Liver (tissue), 9 donors: Measurements from ENCODE around the gene IL1RAPL1. TPM values are rescaled to one million over a fixed set of nuclear protein-coding genes. Genes with fewer than 3 reads are reported as not detected.

ENCODE experiments used
- DNase-seq: peaks from one replicate; pipeline ENCODE4 v3.0.0-alpha.2; 2017; ENCODE audit warnings: low spot score
- H3K27ac ChIP-seq, 2 donors: one replicate each; pipeline ENCODE4 v1.7.0; 2013; ENCODE audit warnings: inconsistent platforms in 2 of 2, low read length in 2 of 2, control low read depth in 1 of 2, low read depth in 1 of 2, mild to moderate bottlenecking in 1 of 2
- H3K27me3 ChIP-seq, 4 donors: one replicate each; pipeline versions ENCODE4 v1.6.1 to v1.7.0; 2013; ENCODE audit warnings: low read length in 3 of 4, inconsistent platforms in 1 of 4, mild to moderate bottlenecking in 1 of 4, moderate library complexity in 1 of 4; ENCODE audit not compliant: control insufficient read depth in 4 of 4, insufficient read depth in 4 of 4
- H3K36me3 ChIP-seq, 4 donors: one replicate each; pipeline versions ENCODE4 v1.6.1 to v1.7.0; 2013; ENCODE audit warnings: low read length in 3 of 4, mild to moderate bottlenecking in 3 of 4, low read depth in 1 of 4, moderate library complexity in 1 of 4; ENCODE audit not compliant: control insufficient read depth in 4 of 4, insufficient read depth in 3 of 4
- H3K4me1 ChIP-seq, 4 donors: one replicate each; pipeline versions ENCODE4 v1.6.1 to v1.7.0; 2013; ENCODE audit warnings: low read length in 3 of 4, mild to moderate bottlenecking in 3 of 4, moderate library complexity in 1 of 4; ENCODE audit not compliant: control insufficient read depth in 4 of 4, insufficient read depth in 4 of 4
- H3K4me3 ChIP-seq, 3 donors: one replicate each; pipeline versions ENCODE4 v1.6.1 to v1.7.0; 2013; ENCODE audit warnings: low read length in 3 of 3, control low read depth in 1 of 3, low read depth in 1 of 3, mild to moderate bottlenecking in 1 of 3
- H3K9ac ChIP-seq, 2 donors: one replicate each; pipeline ENCODE4 v1.7.0; 2013; ENCODE audit warnings: low read length in 2 of 2, mild to moderate bottlenecking in 2 of 2, moderate library complexity in 2 of 2, control low read depth in 1 of 2, low read depth in 1 of 2
- H3K9me3 ChIP-seq, 4 donors: one replicate each; pipeline versions ENCODE4 v1.6.1 to v1.7.0; 2013; ENCODE audit warnings: low read length in 3 of 4; ENCODE audit not compliant: control insufficient read depth in 4 of 4
- ATF3 ChIP-seq: IDR thresholded peaks from 2 replicates; pipeline ENCODE4 v1.6.1; 2016; ENCODE audit warnings: antibody characterized with exemption
- EGR1 ChIP-seq, 2 donors: IDR thresholded peaks; 2 replicates each; pipeline ENCODE4 v1.6.1; 2016 to 2018; ENCODE audit warnings: antibody characterized with exemption in 2 of 2, low read depth in 2 of 2
- FOXA1 ChIP-seq: IDR thresholded peaks from 2 replicates; pipeline ENCODE4 v1.6.1; 2016; ENCODE audit warnings: antibody characterized with exemption
- FOXA2 ChIP-seq: IDR thresholded peaks from 2 replicates; pipeline ENCODE4 v1.6.1; 2016; ENCODE audit warnings: antibody characterized with exemption
- GABPA ChIP-seq, 2 donors: IDR thresholded peaks in 1 of 2; conservative IDR thresholded peaks in 1 of 2; 2 replicates each; pipeline ENCODE4 v1.6.1; 2016; ENCODE audit warnings: antibody characterized with exemption in 2 of 2, mild to moderate bottlenecking in 1 of 2, moderate library complexity in 1 of 2
- HNF4A ChIP-seq, 2 donors: conservative IDR thresholded peaks; 2 replicates each; pipeline ENCODE4 v1.6.1; 2016; ENCODE audit warnings: antibody characterized with exemption in 2 of 2, mild to moderate bottlenecking in 2 of 2
- HNF4G ChIP-seq: IDR thresholded peaks from 2 replicates; pipeline ENCODE4 v1.6.1; 2016; ENCODE audit warnings: antibody characterized with exemption
- JUND ChIP-seq, 2 donors: IDR thresholded peaks; 2 replicates each; pipeline ENCODE4 v1.6.1; 2016; ENCODE audit warnings: antibody characterized with exemption in 2 of 2
- NR2F2 ChIP-seq: IDR thresholded peaks from 2 replicates; pipeline ENCODE4 v1.6.1; 2016; ENCODE audit warnings: antibody characterized with exemption
- RAD21 ChIP-seq, 2 donors: IDR thresholded peaks; 2 replicates each; pipeline ENCODE4 v1.6.1; 2016; ENCODE audit warnings: antibody characterized with exemption in 2 of 2, mild to moderate bottlenecking in 2 of 2
- RXRA ChIP-seq, 2 donors: IDR thresholded peaks; 2 replicates each; pipeline ENCODE4 v1.6.1; 2017 to 2018; ENCODE audit warnings: antibody characterized with exemption in 2 of 2, mild to moderate bottlenecking in 1 of 2
- SP1 ChIP-seq: IDR thresholded peaks from 2 replicates; pipeline ENCODE4 v1.6.1; 2018; ENCODE audit warnings: antibody characterized with exemption, mild to moderate bottlenecking
- TAF1 ChIP-seq: conservative IDR thresholded peaks from 2 replicates; pipeline ENCODE4 v1.6.1; 2016; ENCODE audit warnings: antibody characterized with exemption, mild to moderate bottlenecking
- YY1 ChIP-seq: IDR thresholded peaks from 2 replicates; pipeline ENCODE4 v1.6.1; 2016; ENCODE audit warnings: antibody characterized with exemption, mild to moderate bottlenecking
- polyA plus RNA-seq, 2 donors: library from polyadenylated mRNA; stranded (reverse) in 1 of 2; unstranded in 1 of 2; fragments of 200-250 nt in 1 of 2; fragments of >200 nt in 1 of 2; fragmentation: Nextera tagmentation in 1 of 2; extraction: Ambion mirVana in 1 of 2; gene quantifications; one replicate each; pipeline versions ENCODE4 v1.2.1 to v1.2.3, GENCODE V29; 2013 to 2015
- total RNA-seq, 2 donors: library from RNA; depleted of rRNA; stranded (reverse); fragments of >200 nt; gene quantifications; one replicate each; pipeline ENCODE4 v1.2.3, GENCODE V29; 2014
- TF ChIP-seq, protein P1 (sequence below): fragments of 150-350 bp; IDR thresholded peaks from 2 replicates; pipeline ENCODE4 v1.5.1; 2017; ENCODE audit warnings: improper control_type of control experiment, low read depth, low read length; ENCODE audit not compliant: missing input control
- TF ChIP-seq, protein P2 (sequence below): IDR thresholded peaks from 2 replicates; pipeline ENCODE4 v1.6.1; 2016; ENCODE audit warnings: antibody characterized with exemption
- TF ChIP-seq, protein P3 (sequence below): IDR thresholded peaks from 2 replicates; pipeline ENCODE4 v1.6.1; 2016; ENCODE audit warnings: antibody characterized with exemption, mild to moderate bottlenecking
- TF ChIP-seq, protein P4 (sequence below): IDR thresholded peaks from 2 replicates; pipeline ENCODE4 v1.6.1; 2016; ENCODE audit warnings: antibody characterized with exemption
- donor health status: healthy.
- donor health status: healthy.
- donor health status: healthy.
- donor health status: healthy.
- donor health status: healthy.

The IL1RAPL1 gene
- total and polyA plus RNA-seq, 4 donors = 0.08 to 0.33 TPM; not detected in 2

DNA sequence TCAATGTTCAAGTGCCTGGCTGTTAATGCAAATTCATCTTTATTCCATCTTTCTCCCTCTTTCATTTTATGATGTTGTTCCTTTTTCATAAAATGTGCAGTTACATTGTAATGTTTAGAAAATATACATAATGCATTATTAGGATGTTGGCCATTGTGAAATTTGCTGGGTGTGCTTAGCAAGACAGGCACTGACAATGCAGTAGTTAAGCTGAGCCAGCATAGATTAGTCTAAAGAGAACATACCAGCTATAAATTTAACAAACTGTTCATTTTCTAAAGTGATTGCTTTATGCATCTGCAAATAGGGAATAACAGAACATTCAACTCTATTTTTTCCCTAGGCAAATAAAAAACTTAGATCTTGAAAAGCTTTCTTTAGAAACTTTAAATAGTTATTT lies 436.0 kb downstream of the IL1RAPL1 start:
- H3K4me1 ChIP-seq = no peaks in the 10 kb centered on the region
- H3K4me3 ChIP-seq = no peak overlapping the region
- DNase-seq = no peak
- no peaks in the 10 kb centered on the region for H3K36me3 ChIP-seq
- no peak overlapping the region for H3K27ac ChIP-seq
- no peaks in the 10 kb centered on the region for H3K9me3 ChIP-seq
- no peaks in the 10 kb centered on the region for H3K27me3 ChIP-seq
- TF ChIP-seq SP1 (no peak), HNF4A (conservative IDR thresholded peaks at IDR 0.05) (no peak), ATF3 (no peak), GABPA (IDR thresholded peaks at IDR 0.05 in 1 of 2, conservative IDR thresholded peaks at IDR 0.05 in 1 of 2) (no peak), FOXA1 (no peak), TAF1 (no peak), HNF4G (no peak), EGR1 (IDR thresholded peaks at IDR 0.05; ENCODE audit: low read depth in 2 of 2) (no peak), JUND (IDR thresholded peaks at IDR 0.05) (no peak), FOXA2 (no peak), RAD21 (IDR thresholded peaks at IDR 0.05) (no peak), RXRA (IDR thresholded peaks at IDR 0.05) (no peak), YY1 (no peak), NR2F2 (no peak)
- TF ChIP-seq, protein P1, sequence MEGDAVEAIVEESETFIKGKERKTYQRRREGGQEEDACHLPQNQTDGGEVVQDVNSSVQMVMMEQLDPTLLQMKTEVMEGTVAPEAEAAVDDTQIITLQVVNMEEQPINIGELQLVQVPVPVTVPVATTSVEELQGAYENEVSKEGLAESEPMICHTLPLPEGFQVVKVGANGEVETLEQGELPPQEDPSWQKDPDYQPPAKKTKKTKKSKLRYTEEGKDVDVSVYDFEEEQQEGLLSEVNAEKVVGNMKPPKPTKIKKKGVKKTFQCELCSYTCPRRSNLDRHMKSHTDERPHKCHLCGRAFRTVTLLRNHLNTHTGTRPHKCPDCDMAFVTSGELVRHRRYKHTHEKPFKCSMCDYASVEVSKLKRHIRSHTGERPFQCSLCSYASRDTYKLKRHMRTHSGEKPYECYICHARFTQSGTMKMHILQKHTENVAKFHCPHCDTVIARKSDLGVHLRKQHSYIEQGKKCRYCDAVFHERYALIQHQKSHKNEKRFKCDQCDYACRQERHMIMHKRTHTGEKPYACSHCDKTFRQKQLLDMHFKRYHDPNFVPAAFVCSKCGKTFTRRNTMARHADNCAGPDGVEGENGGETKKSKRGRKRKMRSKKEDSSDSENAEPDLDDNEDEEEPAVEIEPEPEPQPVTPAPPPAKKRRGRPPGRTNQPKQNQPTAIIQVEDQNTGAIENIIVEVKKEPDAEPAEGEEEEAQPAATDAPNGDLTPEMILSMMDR = no peak
- TF ChIP-seq, protein P2, sequence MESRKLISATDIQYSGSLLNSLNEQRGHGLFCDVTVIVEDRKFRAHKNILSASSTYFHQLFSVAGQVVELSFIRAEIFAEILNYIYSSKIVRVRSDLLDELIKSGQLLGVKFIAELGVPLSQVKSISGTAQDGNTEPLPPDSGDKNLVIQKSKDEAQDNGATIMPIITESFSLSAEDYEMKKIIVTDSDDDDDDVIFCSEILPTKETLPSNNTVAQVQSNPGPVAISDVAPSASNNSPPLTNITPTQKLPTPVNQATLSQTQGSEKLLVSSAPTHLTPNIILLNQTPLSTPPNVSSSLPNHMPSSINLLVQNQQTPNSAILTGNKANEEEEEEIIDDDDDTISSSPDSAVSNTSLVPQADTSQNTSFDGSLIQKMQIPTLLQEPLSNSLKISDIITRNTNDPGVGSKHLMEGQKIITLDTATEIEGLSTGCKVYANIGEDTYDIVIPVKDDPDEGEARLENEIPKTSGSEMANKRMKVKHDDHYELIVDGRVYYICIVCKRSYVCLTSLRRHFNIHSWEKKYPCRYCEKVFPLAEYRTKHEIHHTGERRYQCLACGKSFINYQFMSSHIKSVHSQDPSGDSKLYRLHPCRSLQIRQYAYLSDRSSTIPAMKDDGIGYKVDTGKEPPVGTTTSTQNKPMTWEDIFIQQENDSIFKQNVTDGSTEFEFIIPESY = no peak
- TF ChIP-seq, protein P3, sequence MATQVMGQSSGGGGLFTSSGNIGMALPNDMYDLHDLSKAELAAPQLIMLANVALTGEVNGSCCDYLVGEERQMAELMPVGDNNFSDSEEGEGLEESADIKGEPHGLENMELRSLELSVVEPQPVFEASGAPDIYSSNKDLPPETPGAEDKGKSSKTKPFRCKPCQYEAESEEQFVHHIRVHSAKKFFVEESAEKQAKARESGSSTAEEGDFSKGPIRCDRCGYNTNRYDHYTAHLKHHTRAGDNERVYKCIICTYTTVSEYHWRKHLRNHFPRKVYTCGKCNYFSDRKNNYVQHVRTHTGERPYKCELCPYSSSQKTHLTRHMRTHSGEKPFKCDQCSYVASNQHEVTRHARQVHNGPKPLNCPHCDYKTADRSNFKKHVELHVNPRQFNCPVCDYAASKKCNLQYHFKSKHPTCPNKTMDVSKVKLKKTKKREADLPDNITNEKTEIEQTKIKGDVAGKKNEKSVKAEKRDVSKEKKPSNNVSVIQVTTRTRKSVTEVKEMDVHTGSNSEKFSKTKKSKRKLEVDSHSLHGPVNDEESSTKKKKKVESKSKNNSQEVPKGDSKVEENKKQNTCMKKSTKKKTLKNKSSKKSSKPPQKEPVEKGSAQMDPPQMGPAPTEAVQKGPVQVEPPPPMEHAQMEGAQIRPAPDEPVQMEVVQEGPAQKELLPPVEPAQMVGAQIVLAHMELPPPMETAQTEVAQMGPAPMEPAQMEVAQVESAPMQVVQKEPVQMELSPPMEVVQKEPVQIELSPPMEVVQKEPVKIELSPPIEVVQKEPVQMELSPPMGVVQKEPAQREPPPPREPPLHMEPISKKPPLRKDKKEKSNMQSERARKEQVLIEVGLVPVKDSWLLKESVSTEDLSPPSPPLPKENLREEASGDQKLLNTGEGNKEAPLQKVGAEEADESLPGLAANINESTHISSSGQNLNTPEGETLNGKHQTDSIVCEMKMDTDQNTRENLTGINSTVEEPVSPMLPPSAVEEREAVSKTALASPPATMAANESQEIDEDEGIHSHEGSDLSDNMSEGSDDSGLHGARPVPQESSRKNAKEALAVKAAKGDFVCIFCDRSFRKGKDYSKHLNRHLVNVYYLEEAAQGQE = no peak
- TF ChIP-seq, protein P4, sequence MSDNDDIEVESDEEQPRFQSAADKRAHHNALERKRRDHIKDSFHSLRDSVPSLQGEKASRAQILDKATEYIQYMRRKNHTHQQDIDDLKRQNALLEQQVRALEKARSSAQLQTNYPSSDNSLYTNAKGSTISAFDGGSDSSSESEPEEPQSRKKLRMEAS = no peak
- no peak overlapping the region for H3K9ac ChIP-seq
